ENCODE data around the gene CRAT. TPM values are rescaled to one million over a fixed set of nuclear protein-coding genes. Genes with fewer than 3 reads are reported as not detected.

The CRAT gene
- total and polyA plus RNA-seq, 4 experiments from 2014 or later = 8.7 to 21.0 (median 11.8) TPM

GRCh38 chr9:129079829-129080228 is 30.8 kb downstream of the CRAT start:
- Histone ChIP-seq H3K27me3 (ENCODE audit: insufficient read depth, low read length) (no peaks in the 10 kb centered on the region), H3K4me3 (ENCODE audit: low read length in 2 of 2) (no peak overlapping the region), H3K9me3 (ENCODE audit: control insufficient read depth in 1 of 2, low read length in 2 of 2) (no peaks in the 10 kb centered on the region), H3K4me1 (ENCODE audit: insufficient read depth, low read length) (peaks cover 23% of the 10 kb centered on the region), H3K36me3 (ENCODE audit: insufficient read depth, low read length) (no peaks in the 10 kb centered on the region), H3K27ac (ENCODE audit: low read depth, low read length) (no peak overlapping the region)
- DNase-seq = no peak
- H3K4me3 Mint-ChIP-seq = peak overlapping the region; percentile 89 to 96 (median 92)
- POLR2A ChIA-PET (ENCODE audit: partially characterized antibody) = interaction anchor here (1.3 to 2.2 kb wide), 6 partner anchors 10 to 550 kb away, joined by 3 to 19 read pairs (median 8); partner anchors contain the start of genes MIGA2, SH3GLB2 and ZDHHC12
- peak overlapping the region in 5 of 7 donors; percentile 19 to 97 (median 87) for H3K27ac Mint-ChIP-seq
- CTCF ChIA-PET (ENCODE audit: partially characterized antibody) = no interaction called here
- peaks cover 6 to 34% (median 23%) of the 10 kb centered on the region in 4 donors for H3K4me1 Mint-ChIP-seq
- no peaks in the 10 kb centered on the region for H3K27me3 Mint-ChIP-seq
- peaks cover 0 to 4% (median 0%) of the 10 kb centered on the region in 8 donors for H3K9me3 Mint-ChIP-seq
- intact Hi-C loops (cut with micrococcal nuclease) = loop anchor here (2.0 kb wide), 1 partner anchor 51 kb away; the partner anchor contains the start of gene SH3GLB2
- H3K36me3 Mint-ChIP-seq = peaks cover 0 to 6% of the 10 kb centered on the region in 2 donors

- POLR2A ChIA-PET (ENCODE audit: partially characterized antibody) = interaction anchor here (1.2 kb wide), 2 partner anchors 10 to 32 kb away, joined by 3 read pairs; partner anchors contain the start of genes CRAT and PTPA
- intact Hi-C loops (cut with micrococcal nuclease) = no loop called here
- CTCF ChIA-PET (ENCODE audit: partially characterized antibody) = interaction anchor here (0.6 to 2.5 kb wide), 2 partner anchors 53 to 663 kb away, joined by 3 to 5 read pairs; no protein-coding TSS in a partner anchor
- DNase-seq = no peak
- no peaks in the 10 kb centered on the region for H3K27me3 ChIP-seq (ENCODE audit: insufficient read depth, low read length)
- peaks cover 31% of the 10 kb centered on the region for H3K4me1 ChIP-seq (ENCODE audit: insufficient read depth, low read length)
- peaks cover 0 to 4% (median 0%) of the 10 kb centered on the region in 8 donors for H3K9me3 Mint-ChIP-seq
- no peak overlapping the region for H3K27ac ChIP-seq (ENCODE audit: low read depth, low read length)
- H3K4me3 ChIP-seq (ENCODE audit: low read length in 2 of 2) = no peak overlapping the region
- peaks cover 0 to 3% of the 10 kb centered on the region in 2 donors for H3K36me3 Mint-ChIP-seq
- H3K27me3 Mint-ChIP-seq = no peaks in the 10 kb centered on the region
- no peaks in the 10 kb centered on the region for H3K36me3 ChIP-seq (ENCODE audit: insufficient read depth, low read length)
- H3K4me3 Mint-ChIP-seq = peak overlapping the region; percentile 12 to 92 (median 49)
- peak overlapping the region in 4 of 7 donors; percentile 17 to 65 (median 33) for H3K27ac Mint-ChIP-seq
- H3K4me1 Mint-ChIP-seq = peaks cover 6 to 39% (median 25%) of the 10 kb centered on the region in 4 donors
- no peaks in the 10 kb centered on the region for H3K9me3 ChIP-seq (ENCODE audit: control insufficient read depth in 1 of 2, low read length in 2 of 2)
Observed at GRCh38 chr9:129078691-129079503, 31.7 kb downstream of the CRAT start.

GRCh38 chr9:129077236-129077635 is 33.4 kb downstream of the CRAT start:
- Histone ChIP-seq H3K9me3 (ENCODE audit: control insufficient read depth in 1 of 2, low read length in 2 of 2) (no peaks in the 10 kb centered on the region), H3K27ac (ENCODE audit: low read depth, low read length) (no peak overlapping the region), H3K4me3 (ENCODE audit: low read length in 2 of 2) (no peak overlapping the region), H3K36me3 (ENCODE audit: insufficient read depth, low read length) (no peaks in the 10 kb centered on the region), H3K4me1 (ENCODE audit: insufficient read depth, low read length) (peaks cover 34% of the 10 kb centered on the region), H3K27me3 (ENCODE audit: insufficient read depth, low read length) (no peaks in the 10 kb centered on the region)
- ChIA-PET POLR2A (ENCODE audit: partially characterized antibody) (interaction anchor here (1.2 kb wide), 1 partner anchor 33 kb away, joined by 3 read pairs; the partner anchor contains the start of genes CRAT and PTPA), CTCF (ENCODE audit: partially characterized antibody) (interaction anchor here (2.5 kb wide), 1 partner anchor 54 kb away, joined by 5 read pairs; no protein-coding TSS in a partner anchor)
- DNase-seq = no peak
- H3K4me3 Mint-ChIP-seq = no peak overlapping the region
- no peaks in the 10 kb centered on the region for H3K27me3 Mint-ChIP-seq
- intact Hi-C loops (cut with micrococcal nuclease) = no loop called here
- H3K9me3 Mint-ChIP-seq = peaks cover 0 to 4% (median 0%) of the 10 kb centered on the region in 8 donors
- H3K27ac Mint-ChIP-seq = no peak overlapping the region
- H3K36me3 Mint-ChIP-seq = no peaks in the 10 kb centered on the region
- H3K4me1 Mint-ChIP-seq = peaks cover 6 to 39% (median 23%) of the 10 kb centered on the region in 4 donors

DNA sequence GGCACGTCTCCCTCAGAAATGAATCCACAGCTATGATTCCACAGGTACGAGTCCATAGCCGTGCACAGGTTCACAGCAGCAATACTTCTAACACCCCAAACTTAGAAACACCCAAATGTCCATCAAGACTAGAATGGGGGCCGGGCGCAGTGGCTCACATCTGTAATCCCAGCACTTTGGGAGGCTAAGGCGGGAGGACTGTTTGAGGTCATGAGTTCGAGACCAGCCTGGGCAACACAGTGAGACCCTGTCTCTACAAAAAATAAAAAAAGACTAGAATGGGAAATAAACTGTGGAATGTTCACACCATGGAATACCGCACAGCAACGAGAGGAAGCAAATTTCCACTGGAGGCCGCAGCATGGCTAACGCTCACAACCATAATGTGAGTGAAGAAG is 34.0 kb downstream of the CRAT start:
- H3K27ac ChIP-seq (ENCODE audit: low read depth, low read length) = no peak overlapping the region
- ChIA-PET POLR2A (ENCODE audit: partially characterized antibody) (no interaction called here), CTCF (ENCODE audit: partially characterized antibody) (interaction anchor here (2.5 kb wide), 1 partner anchor 55 kb away, joined by 5 read pairs; no protein-coding TSS in a partner anchor)
- H3K27ac Mint-ChIP-seq = peak overlapping the region in 1 of 7 donors; percentile 52
- H3K36me3 ChIP-seq (ENCODE audit: insufficient read depth, low read length) = no peaks in the 10 kb centered on the region
- H3K4me1 Mint-ChIP-seq = peaks cover 7 to 39% (median 22%) of the 10 kb centered on the region in 4 donors
- H3K9me3 Mint-ChIP-seq = peaks cover 0 to 2% (median 0%) of the 10 kb centered on the region in 8 donors
- no peaks in the 10 kb centered on the region for H3K27me3 ChIP-seq (ENCODE audit: insufficient read depth, low read length)
- no peaks in the 10 kb centered on the region for H3K27me3 Mint-ChIP-seq
- peaks cover 0 to 3% of the 10 kb centered on the region in 2 donors for H3K36me3 Mint-ChIP-seq
- peaks cover 34% of the 10 kb centered on the region for H3K4me1 ChIP-seq (ENCODE audit: insufficient read depth, low read length)
- no peaks in the 10 kb centered on the region for H3K9me3 ChIP-seq (ENCODE audit: control insufficient read depth in 1 of 2, low read length in 2 of 2)
- DNase-seq = no peak
- intact Hi-C loops (cut with micrococcal nuclease) = no loop called here
- no peak overlapping the region for H3K4me3 Mint-ChIP-seq
- no peak overlapping the region for H3K4me3 ChIP-seq (ENCODE audit: low read length in 2 of 2)

GRCh38 chr9:129075996-129076639 is 34.5 kb downstream of the CRAT start:
- Histone ChIP-seq H3K27me3 (ENCODE audit: insufficient read depth, low read length) (no peaks in the 10 kb centered on the region), H3K9me3 (ENCODE audit: control insufficient read depth in 1 of 2, low read length in 2 of 2) (no peaks in the 10 kb centered on the region), H3K4me3 (ENCODE audit: low read length in 2 of 2) (no peak overlapping the region), H3K4me1 (ENCODE audit: insufficient read depth, low read length) (peaks cover 35% of the 10 kb centered on the region), H3K27ac (ENCODE audit: low read depth, low read length) (no peak overlapping the region), H3K36me3 (ENCODE audit: insufficient read depth, low read length) (no peaks in the 10 kb centered on the region)
- ChIA-PET CTCF (ENCODE audit: partially characterized antibody) (interaction anchor here (2.5 kb wide), 1 partner anchor 56 kb away, joined by 5 read pairs; no protein-coding TSS in a partner anchor), POLR2A (ENCODE audit: partially characterized antibody) (no interaction called here)
- H3K4me3 Mint-ChIP-seq = no peak overlapping the region
- H3K9me3 Mint-ChIP-seq = peaks cover 0 to 2% (median 0%) of the 10 kb centered on the region in 8 donors
- intact Hi-C loops (cut with micrococcal nuclease) = no loop called here
- DNase-seq = no peak
- peaks cover 7 to 39% (median 22%) of the 10 kb centered on the region in 4 donors for H3K4me1 Mint-ChIP-seq
- peaks cover 0 to 3% of the 10 kb centered on the region in 2 donors for H3K36me3 Mint-ChIP-seq
- H3K27me3 Mint-ChIP-seq = no peaks in the 10 kb centered on the region
- H3K27ac Mint-ChIP-seq = peak overlapping the region in 2 of 7 donors; percentile 52 to 62

GRCh38 chr9:129074106-129074505 is 36.5 kb downstream of the CRAT start:
- Mint-ChIP-seq H3K9me3 (peaks cover 0 to 2% (median 0%) of the 10 kb centered on the region in 8 donors), H3K27me3 (no peaks in the 10 kb centered on the region), H3K27ac (peak overlapping the region in 6 of 7 donors; percentile 6 to 96 (median 73)), H3K4me1 (peaks cover 7 to 46% (median 20%) of the 10 kb centered on the region in 4 donors), H3K36me3 (peaks cover 0 to 6% of the 10 kb centered on the region in 2 donors), H3K4me3 (peak overlapping the region in 1 of 8 donors; percentile 30)
- no peaks in the 10 kb centered on the region for H3K9me3 ChIP-seq (ENCODE audit: control insufficient read depth in 1 of 2, low read length in 2 of 2)
- DNase-seq = no peak
- H3K36me3 ChIP-seq (ENCODE audit: insufficient read depth, low read length) = no peaks in the 10 kb centered on the region
- peaks cover 48% of the 10 kb centered on the region for H3K4me1 ChIP-seq (ENCODE audit: insufficient read depth, low read length)
- H3K4me3 ChIP-seq (ENCODE audit: low read length in 2 of 2) = no peak overlapping the region
- intact Hi-C loops (cut with micrococcal nuclease) = no loop called here
- ChIA-PET CTCF (ENCODE audit: partially characterized antibody) (interaction anchor here (0.7 kb wide), 1 partner anchor 27 kb away, joined by 3 read pairs; no protein-coding TSS in a partner anchor), POLR2A (ENCODE audit: partially characterized antibody) (interaction anchor here (0.6 to 2.0 kb wide), 6 partner anchors 8 to 811 kb away, joined by 3 to 8 read pairs (median 3); partner anchors contain the start of gene MIGA2)
- no peaks in the 10 kb centered on the region for H3K27me3 ChIP-seq (ENCODE audit: insufficient read depth, low read length)
- H3K27ac ChIP-seq (ENCODE audit: low read depth, low read length) = no peak overlapping the region

Measured in CD4-positive, alpha-beta memory T cell (primary cell).